Body of pancreas (tissue), 4 donors: ENCODE measurements around the gene DNTTIP2. TPM values are rescaled to one million over a fixed set of nuclear protein-coding genes. Genes with fewer than 3 reads are reported as not detected.
"Not testable (repeated sequence)": the region's sequence is repeated elsewhere in the genome, so short reads cannot be mapped to it uniquely, and the experiment has no call there.

Source experiments
- ATAC-seq: fragments of 150-250 bp; one replicate; pipeline ENCODE4 v1.9.1; 2016
- DNase-seq, 4 donors: peaks; one replicate each; pipeline ENCODE4 v3.0.0-alpha.2; 2019
- H3K27ac ChIP-seq, 4 donors: fragments of 200-600 bp; sonication (generic); 1 replicate in 3 of 4; 2 replicates in 1 of 4; pipeline versions ENCODE4 v1.5.1 to v1.6.1; 2016 to 2019; ENCODE audit warnings: mild to moderate bottlenecking in 1 of 4, mixed read lengths in 1 of 4, moderate library complexity in 1 of 4
- H3K27me3 ChIP-seq, 2 donors: fragments of 200-600 bp; sonication (generic); one replicate each; pipeline ENCODE4 v1.6.0; 2016; ENCODE audit warnings: mild to moderate bottlenecking in 1 of 2
- H3K36me3 ChIP-seq, 2 donors: fragments of 200-600 bp; sonication (generic); replicated peaks in 1 of 2; 2 replicates each; pipeline ENCODE4 v1.5.1; 2016; ENCODE audit warnings: low read depth in 2 of 2; ENCODE audit not compliant: insufficient read depth in 1 of 2
- H3K4me1 ChIP-seq: fragments of 200-600 bp; sonication (generic); one replicate; pipeline ENCODE4 v1.6.0; 2016
- H3K4me3 ChIP-seq, 2 donors: fragments of 200-600 bp; sonication (generic); 1 replicate in 1 of 2; 2 replicates in 1 of 2; pipeline ENCODE4 v1.5.1; 2016 to 2019
- H3K9me3 ChIP-seq, 3 donors: fragments of 200-600 bp; sonication (generic); 1 replicate in 2 of 3; 2 replicates in 1 of 3; pipeline ENCODE4 v1.5.1; 2016
- POLR2A ChIP-seq, 3 donors: fragments of 450-650 bp; IDR thresholded peaks; one replicate each; pipeline ENCODE4 v1.6.1; 2016; ENCODE audit warnings: antibody characterized with exemption in 3 of 3, mild to moderate bottlenecking in 2 of 3
- WGBS, 2 donors: methylation state at CpG; one replicate each; pipeline ENCODE4 v1.1.5; 2017; 5-methylcytosine and 5-hydroxymethylcytosine counted together
- intact Hi-C: fragments of 100-400 bp; cut with DNase I; formaldehyde crosslinking; loops from one replicate; pipeline ENCODE4 v1.15.1; 2023
- total RNA-seq, 2 donors: library from RNA; depleted of rRNA; stranded (reverse); fragments of >200 nt; gene quantifications; one replicate each; pipeline ENCODE4 v1.1.0, GENCODE V29; 2016
- TF ChIP-seq, protein P1 (sequence below), 7 experiments: fragments of 450-650 bp in 4 of 7; fragments of 200-600 bp in 3 of 7; sonication (generic) in 3 of 7; IDR thresholded peaks; one replicate each; pipeline ENCODE4 v1.5.1; 2016 to 2019; ENCODE audit warnings: antibody characterized with exemption in 7 of 7

Gene DNTTIP2
- total RNA-seq, 2 donors from 2014 or later = 6.6 to 9.6 TPM

DNA sequence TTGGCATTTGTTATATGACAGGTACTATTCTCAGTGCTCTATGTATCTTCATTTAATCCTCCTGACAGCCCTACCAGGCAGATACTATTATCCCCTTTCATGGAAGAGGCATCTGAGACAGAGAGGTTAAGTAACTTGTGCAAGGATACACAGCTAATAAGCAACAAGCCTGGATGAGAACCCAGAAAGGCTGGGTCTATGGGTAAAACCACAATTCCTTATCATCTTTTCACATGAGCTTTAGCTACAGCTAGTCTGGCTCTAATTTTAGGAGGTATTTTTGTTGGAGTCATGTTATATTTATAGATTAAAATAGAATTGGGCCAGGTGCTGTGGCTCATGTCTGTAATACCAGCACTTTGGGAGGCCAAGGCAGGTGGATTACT, 27.7 kb downstream of the DNTTIP2 start:
- no peak overlapping the region for H3K4me3 ChIP-seq
- no peaks in the 10 kb centered on the region for H3K27me3 ChIP-seq
- no peaks in the 10 kb centered on the region for H3K36me3 ChIP-seq
- H3K9me3 ChIP-seq = no peaks in the 10 kb centered on the region
- DNase-seq = no peak
- peaks cover 7% of the 10 kb centered on the region for H3K4me1 ChIP-seq
- no peak for ATAC-seq
- no peak overlapping the region for H3K27ac ChIP-seq
- intact Hi-C loops = no loop called here
- TF ChIP-seq POLR2A (IDR thresholded peaks at IDR 0.05) = no peak
- TF ChIP-seq, protein P1, sequence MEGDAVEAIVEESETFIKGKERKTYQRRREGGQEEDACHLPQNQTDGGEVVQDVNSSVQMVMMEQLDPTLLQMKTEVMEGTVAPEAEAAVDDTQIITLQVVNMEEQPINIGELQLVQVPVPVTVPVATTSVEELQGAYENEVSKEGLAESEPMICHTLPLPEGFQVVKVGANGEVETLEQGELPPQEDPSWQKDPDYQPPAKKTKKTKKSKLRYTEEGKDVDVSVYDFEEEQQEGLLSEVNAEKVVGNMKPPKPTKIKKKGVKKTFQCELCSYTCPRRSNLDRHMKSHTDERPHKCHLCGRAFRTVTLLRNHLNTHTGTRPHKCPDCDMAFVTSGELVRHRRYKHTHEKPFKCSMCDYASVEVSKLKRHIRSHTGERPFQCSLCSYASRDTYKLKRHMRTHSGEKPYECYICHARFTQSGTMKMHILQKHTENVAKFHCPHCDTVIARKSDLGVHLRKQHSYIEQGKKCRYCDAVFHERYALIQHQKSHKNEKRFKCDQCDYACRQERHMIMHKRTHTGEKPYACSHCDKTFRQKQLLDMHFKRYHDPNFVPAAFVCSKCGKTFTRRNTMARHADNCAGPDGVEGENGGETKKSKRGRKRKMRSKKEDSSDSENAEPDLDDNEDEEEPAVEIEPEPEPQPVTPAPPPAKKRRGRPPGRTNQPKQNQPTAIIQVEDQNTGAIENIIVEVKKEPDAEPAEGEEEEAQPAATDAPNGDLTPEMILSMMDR (IDR thresholded peaks at IDR 0.05) = no peak

DNA sequence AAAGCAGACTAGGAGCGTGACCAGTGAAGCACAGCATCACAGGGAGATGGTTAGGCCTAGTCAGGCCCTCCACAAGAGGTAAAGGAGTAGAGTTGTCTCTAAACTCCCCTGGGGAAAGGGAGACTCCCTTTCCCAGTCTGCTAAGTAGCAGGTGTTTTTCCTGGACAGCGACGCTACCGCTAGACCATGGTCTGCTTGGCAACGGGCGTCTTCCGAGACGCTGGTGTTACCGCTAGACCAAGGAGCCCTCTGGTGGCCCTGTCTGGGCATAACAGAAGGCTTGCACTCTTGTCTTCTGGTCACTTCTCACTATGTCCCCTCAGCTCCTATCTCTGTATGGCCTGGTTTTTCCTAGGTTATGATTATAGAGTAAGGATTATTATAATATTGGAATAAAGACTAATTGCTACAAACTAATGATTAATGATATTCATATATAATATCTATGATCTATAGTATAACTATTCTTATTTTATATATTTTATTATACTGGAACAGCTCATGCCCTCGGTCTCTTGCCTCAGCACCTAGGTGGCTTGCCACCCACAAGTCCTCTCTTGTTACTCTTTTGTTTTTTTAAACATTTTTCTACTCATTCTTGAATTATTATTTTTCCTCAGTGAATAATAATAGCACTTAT, 28.2 kb downstream of the DNTTIP2 start:
- H3K36me3 ChIP-seq, intact Hi-C loops, H3K4me1 ChIP-seq, H3K27me3 ChIP-seq, H3K9me3 ChIP-seq, H3K4me3 ChIP-seq, H3K27ac ChIP-seq, ATAC-seq: not testable (repeated sequence)
- peak; percentile 72 to 86 (median 76) for DNase-seq
- TF ChIP-seq, protein P1 (IDR thresholded peaks at IDR 0.05) = peak in 5 of 7 experiments; percentile 28 to 60 (median 38)
- WGBS, 2 donors = 32 to 48% methylated on average over 10 of the region's 10 CpGs

DNA sequence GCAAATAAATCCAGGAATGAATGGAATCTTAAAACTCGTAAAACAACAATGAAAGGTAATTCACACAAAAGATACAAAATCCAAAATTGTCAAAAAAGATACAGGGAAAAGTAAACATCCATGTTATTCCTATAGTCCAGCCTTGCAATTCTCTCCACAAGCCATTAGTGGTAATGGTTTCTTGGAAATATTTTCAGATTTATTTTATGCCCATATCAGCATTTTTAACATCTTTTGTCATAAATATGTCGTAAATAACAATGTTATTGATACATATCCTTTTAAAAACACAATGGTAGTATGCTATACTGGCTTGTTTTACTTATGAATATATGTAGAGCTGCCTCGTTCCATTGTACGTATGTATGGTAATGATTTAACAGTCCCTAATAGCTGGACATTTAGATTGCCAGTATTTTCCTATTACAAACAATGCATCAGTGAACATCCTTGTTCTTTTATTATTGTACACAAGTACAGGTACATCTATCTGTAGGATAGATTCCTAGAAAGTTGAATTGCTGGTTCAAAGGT, 30.6 kb downstream of the DNTTIP2 start:
- TF ChIP-seq POLR2A (IDR thresholded peaks at IDR 0.05) = no peak
- TF ChIP-seq, protein P1 (IDR thresholded peaks at IDR 0.05) = no peak
- no peaks in the 10 kb centered on the region for H3K36me3 ChIP-seq
- H3K27me3 ChIP-seq = no peaks in the 10 kb centered on the region
- H3K4me1 ChIP-seq = peaks cover 27% of the 10 kb centered on the region
- 50 to 53% methylated on average over 4 of the region's 4 CpGs for WGBS, 2 donors
- H3K27ac ChIP-seq = peak overlapping the region; percentile 86 to 100 (median 98)
- intact Hi-C loops = no loop called here
- ATAC-seq (no peak), DNase-seq (no peak)
- peak overlapping the region in 1 of 2 donors; percentile 88 for H3K4me3 ChIP-seq
- H3K9me3 ChIP-seq = no peaks in the 10 kb centered on the region

DNA sequence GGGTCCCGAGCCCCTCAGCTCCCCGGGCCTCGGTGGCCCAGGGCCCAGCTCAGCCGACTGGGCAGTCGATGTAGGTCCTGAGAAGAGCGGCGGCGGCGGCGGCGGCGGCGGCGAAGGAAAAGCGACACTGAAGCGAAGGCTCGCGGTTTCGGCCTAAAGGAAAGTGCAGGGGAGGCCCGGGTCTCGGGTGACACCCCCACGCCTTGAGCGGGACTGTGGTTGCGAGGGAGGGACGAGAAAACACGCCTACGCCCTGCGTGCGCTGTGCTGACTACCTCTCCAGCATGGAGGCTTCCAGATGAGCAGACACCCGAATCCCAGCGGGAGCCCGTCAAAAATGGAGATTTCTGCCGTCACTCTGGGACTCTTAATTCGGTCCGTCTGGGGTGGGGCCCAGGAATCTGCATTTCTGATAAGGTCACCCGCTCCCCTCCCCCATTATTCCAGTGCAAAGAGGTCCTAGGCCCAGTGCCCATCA, 31.2 kb downstream of the DNTTIP2 start:
- DNase-seq = peak; percentile 60 to 69 (median 66)
- peak overlapping the region; percentile 80 to 88 for H3K4me3 ChIP-seq
- no peaks in the 10 kb centered on the region for H3K36me3 ChIP-seq
- no peaks in the 10 kb centered on the region for H3K9me3 ChIP-seq
- peaks cover 27% of the 10 kb centered on the region for H3K4me1 ChIP-seq
- intact Hi-C loops = no loop called here
- no peaks in the 10 kb centered on the region for H3K27me3 ChIP-seq
- WGBS, 2 donors = 0% methylated on average over 12 to 36 of the region's 36 CpGs
- peak overlapping the region; percentile 86 to 100 (median 98) for H3K27ac ChIP-seq
- peak in 1 of 3 donors; percentile 32 for TF ChIP-seq POLR2A (IDR thresholded peaks at IDR 0.05)
- TF ChIP-seq, protein P1 (IDR thresholded peaks at IDR 0.05) = no peak
- ATAC-seq = peak; percentile 18
